Astrocyte (in vitro differentiated cells and primary cell): ENCODE data around the gene RELN.

Experiments used
- EZH2 ChIP-seq: IDR thresholded peaks from 2 replicates; pipeline ENCODE4 v1.6.1; 2012; ENCODE audit warnings: mild to moderate bottlenecking, low read length, inconsistent platforms; ENCODE audit not compliant: insufficient read depth
- TF ChIP-seq, protein P1 (sequence below): IDR thresholded peaks from 2 replicates; pipeline ENCODE4 v1.5.1; 2011; ENCODE audit warnings: low read depth, mild to moderate bottlenecking, inconsistent platforms, low read length, moderate library complexity; ENCODE audit not compliant: insufficient read depth

DNA sequence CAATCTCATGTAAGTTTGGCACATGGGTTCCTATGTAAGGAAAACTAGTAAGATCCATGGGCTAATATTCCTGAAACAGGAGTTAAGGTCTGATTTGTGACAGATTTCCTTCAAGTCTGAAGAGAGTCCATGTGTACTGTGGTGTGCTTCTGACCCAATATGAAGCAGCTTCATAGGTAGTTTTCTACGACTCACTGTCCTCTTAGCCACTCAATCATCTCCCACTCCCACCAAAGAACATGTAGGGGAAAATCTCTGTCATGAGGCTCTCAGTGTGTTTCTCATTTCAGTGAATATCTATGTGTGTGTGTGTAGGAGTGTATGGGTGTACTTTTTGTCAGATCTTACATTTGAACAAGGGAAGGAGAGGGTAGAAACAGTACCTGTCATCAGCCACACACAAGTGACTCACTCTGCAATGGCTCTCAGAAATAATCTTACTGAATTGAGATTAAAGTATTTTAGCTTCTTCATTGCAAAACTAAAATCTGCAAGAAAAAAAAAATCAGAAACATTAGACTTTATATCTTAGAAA lies 31.1 kb downstream of the RELN start:
- TF ChIP-seq, protein P1, sequence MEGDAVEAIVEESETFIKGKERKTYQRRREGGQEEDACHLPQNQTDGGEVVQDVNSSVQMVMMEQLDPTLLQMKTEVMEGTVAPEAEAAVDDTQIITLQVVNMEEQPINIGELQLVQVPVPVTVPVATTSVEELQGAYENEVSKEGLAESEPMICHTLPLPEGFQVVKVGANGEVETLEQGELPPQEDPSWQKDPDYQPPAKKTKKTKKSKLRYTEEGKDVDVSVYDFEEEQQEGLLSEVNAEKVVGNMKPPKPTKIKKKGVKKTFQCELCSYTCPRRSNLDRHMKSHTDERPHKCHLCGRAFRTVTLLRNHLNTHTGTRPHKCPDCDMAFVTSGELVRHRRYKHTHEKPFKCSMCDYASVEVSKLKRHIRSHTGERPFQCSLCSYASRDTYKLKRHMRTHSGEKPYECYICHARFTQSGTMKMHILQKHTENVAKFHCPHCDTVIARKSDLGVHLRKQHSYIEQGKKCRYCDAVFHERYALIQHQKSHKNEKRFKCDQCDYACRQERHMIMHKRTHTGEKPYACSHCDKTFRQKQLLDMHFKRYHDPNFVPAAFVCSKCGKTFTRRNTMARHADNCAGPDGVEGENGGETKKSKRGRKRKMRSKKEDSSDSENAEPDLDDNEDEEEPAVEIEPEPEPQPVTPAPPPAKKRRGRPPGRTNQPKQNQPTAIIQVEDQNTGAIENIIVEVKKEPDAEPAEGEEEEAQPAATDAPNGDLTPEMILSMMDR, result no peak
- TF ChIP-seq EZH2, result no peak
